Osteocyte (in vitro differentiated cells): ENCODE data around the gene SACM1L. TPM values are rescaled to one million over a fixed set of nuclear protein-coding genes. Genes with fewer than 3 reads are reported as not detected.
A peak's percentile ranks its signal among the peaks of the same experiment; 100 is the strongest.

ENCODE experiments used
- DNase-seq: peaks from one replicate; pipeline ENCODE4 v3.0.0; 2021; ENCODE audit warnings: mixed read lengths; ENCODE audit not compliant: unreplicated experiment; ENCODE audit errors: extremely low spot score
- H3K27ac Mint-ChIP-seq: one replicate; pipeline ENCODE4 v1.8.0; 2021; ENCODE audit warnings: mild to moderate bottlenecking, mixed read lengths; ENCODE audit not compliant: unreplicated experiment
- H3K27me3 Mint-ChIP-seq: one replicate; pipeline ENCODE4 v1.8.0; 2021; ENCODE audit warnings: mixed read lengths; ENCODE audit not compliant: unreplicated experiment
- H3K36me3 Mint-ChIP-seq: one replicate; pipeline ENCODE4 v1.8.0; 2021; ENCODE audit warnings: mixed read lengths; ENCODE audit not compliant: unreplicated experiment
- H3K4me1 Mint-ChIP-seq: one replicate; pipeline ENCODE4 v1.8.0; 2021; ENCODE audit warnings: mixed read lengths; ENCODE audit not compliant: unreplicated experiment
- H3K4me3 Mint-ChIP-seq: one replicate; pipeline ENCODE4 v1.8.0; 2021; ENCODE audit warnings: mild to moderate bottlenecking, moderate library complexity, mixed read lengths; ENCODE audit not compliant: unreplicated experiment
- H3K9me3 Mint-ChIP-seq: one replicate; pipeline ENCODE4 v1.8.0; 2021; ENCODE audit warnings: mixed read lengths; ENCODE audit not compliant: unreplicated experiment
- CTCF ChIP-seq: fragments of 200-600 bp; sonication (generic); IDR thresholded peaks from 2 replicates; pipeline ENCODE4 v1.5.0; 2021; ENCODE audit warnings: antibody characterized with exemption, mild to moderate bottlenecking, moderate library complexity
- total RNA-seq: library from RNA; stranded (reverse); gene quantifications from 2 replicates; pipeline ENCODE4 v1.2.1, GENCODE V29; 2021

SACM1L gene
- total RNA-seq, 1 donor from 2014 or later = 38.3 TPM

- Mint-ChIP-seq H3K27ac (peak overlapping the region; percentile 97), H3K36me3 (peaks cover 10% of the 10 kb centered on the region), H3K4me1 (peaks cover 81% of the 10 kb centered on the region), H3K27me3 (no peaks in the 10 kb centered on the region), H3K4me3 (peak overlapping the region; percentile 20), H3K9me3 (no peaks in the 10 kb centered on the region)
- DNase-seq = no peak
- no peak for TF ChIP-seq CTCF
These were observed 45.0 kb upstream of the SACM1L start for GRCh38 chr3:45644063-45644790.

GRCh38 chr3:45644791-45645201 is 44.4 kb upstream of the SACM1L start:
- Mint-ChIP-seq H3K27ac (peak overlapping the region; percentile 97), H3K4me3 (peak overlapping the region; percentile 20), H3K36me3 (peaks cover 11% of the 10 kb centered on the region), H3K9me3 (no peaks in the 10 kb centered on the region), H3K27me3 (no peaks in the 10 kb centered on the region), H3K4me1 (peaks cover 82% of the 10 kb centered on the region)
- TF ChIP-seq CTCF = no peak
- no peak for DNase-seq

- TF ChIP-seq CTCF = no peak
- H3K4me1 Mint-ChIP-seq = peaks cover 73% of the 10 kb centered on the region
- no peaks in the 10 kb centered on the region for H3K9me3 Mint-ChIP-seq
- peak; percentile 60 for DNase-seq
- no peak overlapping the region for H3K4me3 Mint-ChIP-seq
- H3K27ac Mint-ChIP-seq = peak overlapping the region; percentile 97
- H3K27me3 Mint-ChIP-seq = no peaks in the 10 kb centered on the region
- peaks cover 14% of the 10 kb centered on the region for H3K36me3 Mint-ChIP-seq
These were observed 43.1 kb upstream of the SACM1L start for GRCh38 chr3:45646051-45646585.

- peaks cover 14% of the 10 kb centered on the region for H3K36me3 Mint-ChIP-seq
- H3K9me3 Mint-ChIP-seq = no peaks in the 10 kb centered on the region
- peaks cover 65% of the 10 kb centered on the region for H3K4me1 Mint-ChIP-seq
- DNase-seq = peak; percentile 59
- no peaks in the 10 kb centered on the region for H3K27me3 Mint-ChIP-seq
- no peak for TF ChIP-seq CTCF
- peak overlapping the region; percentile 89 for H3K27ac Mint-ChIP-seq
- H3K4me3 Mint-ChIP-seq = no peak overlapping the region
These were observed 42.0 kb upstream of the SACM1L start for GRCh38 chr3:45647148-45647619.

GRCh38 chr3:45653205-45653604 is 36.0 kb upstream of the SACM1L start:
- no peaks in the 10 kb centered on the region for H3K9me3 Mint-ChIP-seq
- no peak overlapping the region for H3K27ac Mint-ChIP-seq
- no peaks in the 10 kb centered on the region for H3K27me3 Mint-ChIP-seq
- H3K4me3 Mint-ChIP-seq = no peak overlapping the region
- DNase-seq = no peak
- TF ChIP-seq CTCF = no peak
- peaks cover 7% of the 10 kb centered on the region for H3K36me3 Mint-ChIP-seq
- peaks cover 26% of the 10 kb centered on the region for H3K4me1 Mint-ChIP-seq
